NCI-H1694 (cell line): Measurements from ENCODE around the gene MYO3B.
"Not testable (repeated sequence)": the region's sequence is repeated elsewhere in the genome, so short reads cannot be mapped to it uniquely, and the experiment has no call there.

Experiments
- DNase-seq: peaks from one replicate; lab custom pipeline; 2025; lab: John Stamatoyannopoulos, UW

MYO3B gene

DNA sequence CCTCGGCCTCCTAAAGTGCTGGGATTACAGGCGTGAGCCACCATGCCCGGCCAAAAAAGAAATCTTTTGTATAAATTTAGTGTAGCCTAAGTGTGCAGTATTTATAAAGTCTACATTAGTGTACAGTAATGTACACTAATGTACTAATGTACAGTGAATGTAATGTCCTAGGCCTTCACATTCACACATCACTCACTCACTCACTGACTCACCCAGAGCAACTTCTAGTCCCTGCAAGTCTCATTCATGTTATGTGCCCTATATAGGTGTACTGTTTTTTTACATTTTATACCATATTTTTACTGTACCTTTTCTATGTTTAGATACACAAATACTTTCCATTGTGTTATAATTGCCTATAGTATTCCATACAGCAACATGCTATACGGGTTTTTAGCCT is 254.9 kb downstream of the MYO3B start:
- DNase-seq = no peak

DNA sequence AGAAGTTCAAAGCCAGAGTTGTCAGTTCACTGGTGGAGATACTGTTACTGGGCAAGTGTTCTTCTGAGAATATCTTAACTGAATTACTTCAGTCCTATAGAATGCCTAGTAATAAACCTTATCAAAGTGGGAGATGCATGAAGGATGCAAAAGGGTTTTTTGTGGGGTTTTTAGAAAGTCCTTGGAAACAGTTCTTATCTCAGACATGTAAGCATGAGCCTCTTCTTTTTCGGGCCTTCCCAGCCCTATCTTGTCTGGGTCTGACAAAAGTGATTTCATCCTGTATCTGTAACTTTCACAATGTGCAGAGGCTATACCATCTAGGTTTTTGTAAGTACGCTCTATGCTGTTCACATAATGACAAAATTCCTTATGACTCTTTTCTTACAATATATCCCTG is 255.5 kb downstream of the MYO3B start:
- no peak for DNase-seq

DNA sequence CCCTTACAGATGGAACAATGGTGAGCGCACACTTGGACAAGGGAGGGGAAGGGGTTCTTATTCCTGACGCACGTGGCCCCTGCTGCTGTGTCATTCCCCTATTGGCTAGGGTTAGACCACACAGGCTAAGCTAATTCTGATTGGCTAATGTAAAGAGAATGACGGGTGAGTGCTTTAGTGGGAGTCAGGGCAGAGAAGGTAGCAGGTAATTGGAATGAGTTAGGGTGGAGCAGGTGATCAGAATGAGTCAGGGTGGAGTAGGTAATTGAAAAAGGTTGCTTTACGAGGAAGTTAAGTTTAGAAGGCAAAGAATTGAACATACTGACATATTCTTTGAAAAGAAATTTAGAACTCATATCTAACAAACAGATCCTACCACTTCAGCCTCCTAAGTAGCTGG is 256.4 kb downstream of the MYO3B start:
- not testable (repeated sequence) for DNase-seq

DNA sequence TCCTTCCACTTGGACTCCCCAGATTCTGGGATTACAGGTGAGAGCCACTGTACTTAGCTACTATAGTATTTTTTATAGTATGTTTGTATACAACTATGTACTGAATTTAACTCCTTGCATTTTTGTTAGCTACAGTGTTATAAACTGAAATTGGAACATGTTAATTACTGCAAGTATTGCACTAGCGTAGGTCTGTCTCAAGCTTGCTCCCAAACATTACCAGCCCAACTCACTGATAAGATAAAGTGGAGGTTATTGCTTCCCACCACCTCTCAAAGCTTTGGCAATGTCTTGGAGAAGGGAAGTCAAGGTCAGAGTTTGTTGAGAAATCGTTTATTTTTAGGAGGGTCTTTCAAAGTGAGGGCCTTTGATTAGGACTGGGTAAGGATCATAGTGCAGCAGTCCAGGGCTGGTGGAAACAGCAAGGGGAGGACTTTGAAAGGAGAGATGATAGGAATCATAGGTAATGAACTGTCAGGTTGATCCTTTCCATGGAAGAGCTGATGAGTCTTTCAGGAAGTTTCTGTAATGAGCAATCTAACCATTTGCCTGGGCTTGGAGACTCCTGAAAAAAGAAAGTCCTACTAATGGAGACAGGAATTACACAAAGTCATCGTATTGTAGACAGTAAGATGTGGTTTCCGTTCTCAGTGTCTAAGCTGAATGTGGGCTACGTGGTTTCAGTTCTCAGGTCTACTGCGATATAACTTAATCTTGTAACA is 257.1 kb downstream of the MYO3B start:
- no peak for DNase-seq

DNA sequence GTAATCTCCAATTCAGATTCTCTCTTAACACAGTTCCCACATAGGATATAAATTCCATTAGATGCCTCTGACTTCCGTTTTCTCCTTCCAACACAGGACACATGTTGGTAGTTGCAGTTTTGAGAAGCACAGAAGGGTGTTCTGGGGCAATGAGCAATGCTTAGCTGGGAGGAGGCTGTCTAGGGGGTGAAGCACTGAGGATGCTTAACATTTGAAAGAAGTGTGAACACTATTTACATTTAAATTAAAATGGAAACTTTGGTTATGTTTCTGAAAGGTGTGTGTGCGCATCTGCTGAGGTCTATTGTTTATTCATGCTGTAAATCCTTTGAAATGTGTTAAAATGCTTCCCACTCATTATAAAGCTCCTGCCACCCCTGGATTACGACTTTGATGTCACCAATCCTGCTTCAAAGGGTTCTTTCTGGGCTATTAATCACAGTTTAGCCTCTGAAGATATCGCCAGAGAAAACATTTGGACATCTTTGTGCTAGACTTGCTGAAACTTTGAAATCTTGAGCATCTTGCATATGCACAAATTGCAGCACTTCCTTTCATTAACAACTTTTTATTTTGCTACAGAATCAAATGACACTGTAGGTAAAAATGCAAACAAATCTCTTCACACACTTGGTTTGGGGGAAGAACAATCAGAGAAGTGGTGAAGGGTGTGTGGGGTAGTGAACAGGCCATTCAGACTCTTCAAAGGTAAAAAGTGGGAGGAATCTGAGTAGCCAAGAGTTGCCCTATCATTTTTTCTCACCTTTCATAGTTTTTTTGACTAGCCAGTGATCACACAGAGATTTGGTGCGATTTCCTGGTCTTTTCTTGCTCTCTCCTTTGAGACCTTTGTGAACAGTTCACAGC is 258.4 kb downstream of the MYO3B start:
- no peak for DNase-seq

DNA sequence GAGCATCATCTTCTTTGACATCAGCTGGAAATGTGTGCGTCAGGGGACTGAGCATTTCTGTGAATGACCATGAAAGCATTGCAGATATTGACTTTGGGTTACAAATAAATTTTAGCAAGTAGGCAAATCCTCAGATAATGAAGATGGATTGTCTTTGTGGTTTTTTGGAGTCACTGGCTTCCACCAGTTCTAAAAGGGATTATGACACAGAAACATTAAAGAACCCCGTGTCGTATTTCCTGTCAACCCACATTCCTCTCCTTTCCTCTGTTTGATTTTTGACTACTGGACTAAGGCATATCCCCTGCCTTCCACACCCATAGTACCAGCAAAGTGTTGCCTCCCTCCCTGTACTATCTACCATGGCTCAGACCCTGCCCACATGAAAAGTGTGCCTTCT is 268.1 kb downstream of the MYO3B start:
- no peak for DNase-seq

DNA sequence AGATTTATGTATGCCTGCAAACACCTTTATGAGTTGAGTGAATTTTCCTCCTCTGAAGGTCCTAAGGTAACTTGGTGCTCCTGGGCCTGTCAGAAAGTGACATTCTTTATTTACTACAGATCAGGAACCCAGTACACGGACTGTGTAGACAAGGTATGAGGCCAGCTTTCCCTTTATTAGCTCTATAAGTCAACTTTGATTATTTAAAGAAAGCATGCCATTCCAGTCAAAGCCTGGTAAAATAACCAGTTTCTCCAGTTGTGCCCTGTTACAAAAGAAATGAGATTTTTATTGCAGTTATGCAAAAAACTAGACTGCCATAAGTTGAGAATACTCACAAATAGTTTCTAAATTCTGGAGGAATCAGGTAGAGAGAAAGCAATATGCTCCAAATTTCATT is 271.1 kb downstream of the MYO3B start:
- no peak for DNase-seq

DNA sequence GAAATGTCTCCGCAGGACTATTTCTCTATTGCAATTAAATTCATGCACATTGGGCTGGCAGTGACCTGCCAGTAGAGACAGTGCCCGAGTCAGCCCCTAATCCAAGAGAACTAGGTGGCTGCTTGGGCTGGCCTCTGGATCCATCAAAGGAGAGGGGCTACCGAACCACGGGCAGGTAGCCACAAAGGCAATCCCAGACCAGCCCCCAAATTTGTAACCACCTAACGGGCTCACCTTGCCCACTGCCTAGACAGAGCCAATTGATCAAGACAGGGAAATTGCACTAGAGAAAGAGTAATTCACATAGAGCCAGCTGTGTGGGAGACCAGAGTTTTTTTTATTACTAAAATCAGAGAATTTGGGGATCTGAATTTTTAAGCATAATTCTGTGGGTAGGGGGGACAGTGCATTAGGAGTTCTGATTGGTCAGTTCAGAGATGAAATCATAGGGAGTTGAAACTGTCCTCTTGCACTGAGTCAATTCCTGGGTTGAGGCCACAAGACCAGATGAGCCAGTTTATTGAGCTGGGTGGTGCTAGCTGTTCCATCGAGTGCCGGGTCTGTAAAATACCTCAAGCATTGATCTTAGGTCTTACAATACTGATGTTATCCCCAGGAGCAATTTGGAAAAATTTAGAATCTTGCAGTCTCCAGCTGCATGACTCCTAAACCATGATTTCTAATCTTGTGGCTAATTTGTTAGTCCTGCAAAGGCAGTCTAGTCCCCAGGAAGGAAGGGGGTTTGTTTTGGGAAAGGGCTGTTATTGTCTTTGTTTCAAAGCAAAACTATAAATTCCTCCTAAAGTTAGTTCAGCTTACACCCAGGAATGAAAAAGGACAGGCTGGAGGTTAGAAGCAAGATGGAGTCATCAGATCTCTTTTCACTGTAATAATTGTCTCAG is 276.8 kb downstream of the MYO3B start:
- DNase-seq = no peak

DNA sequence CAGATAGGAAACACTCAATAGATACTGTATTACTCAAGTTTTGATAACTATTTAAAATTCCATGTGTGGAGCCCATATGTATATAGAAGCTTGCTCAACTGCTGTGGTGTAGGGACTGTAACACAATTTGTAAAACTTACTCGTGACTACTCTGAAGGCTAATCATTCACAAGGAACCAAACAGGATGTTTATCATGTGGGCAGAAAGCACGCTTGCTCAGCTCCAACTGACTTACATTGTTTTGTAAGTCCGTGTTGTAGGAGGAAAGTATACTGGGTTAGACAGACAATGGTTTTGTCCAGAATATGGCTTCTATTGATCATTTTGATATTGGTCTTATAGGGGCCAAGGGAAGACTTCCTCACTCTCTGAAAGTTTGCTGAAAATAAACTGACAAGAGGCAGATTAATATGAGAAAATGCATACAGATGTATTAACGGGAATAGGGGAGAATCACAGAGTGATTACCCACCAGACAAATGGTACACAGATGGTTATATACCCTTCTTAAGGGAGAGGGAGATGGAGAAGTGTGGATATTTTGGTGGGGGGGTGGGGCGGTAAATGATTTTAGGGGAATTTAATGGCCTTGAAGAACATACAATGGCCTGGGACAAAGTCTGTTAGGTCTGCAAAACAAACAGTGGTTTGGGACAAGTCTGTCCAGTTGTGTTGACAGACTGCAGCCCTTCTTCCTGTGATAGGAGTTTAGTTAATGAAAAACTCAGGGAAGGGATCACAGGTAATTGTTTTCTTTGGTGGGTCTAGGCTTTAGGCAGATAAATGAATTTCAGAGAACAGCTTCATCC is 277.9 kb downstream of the MYO3B start:
- DNase-seq = no peak

DNA sequence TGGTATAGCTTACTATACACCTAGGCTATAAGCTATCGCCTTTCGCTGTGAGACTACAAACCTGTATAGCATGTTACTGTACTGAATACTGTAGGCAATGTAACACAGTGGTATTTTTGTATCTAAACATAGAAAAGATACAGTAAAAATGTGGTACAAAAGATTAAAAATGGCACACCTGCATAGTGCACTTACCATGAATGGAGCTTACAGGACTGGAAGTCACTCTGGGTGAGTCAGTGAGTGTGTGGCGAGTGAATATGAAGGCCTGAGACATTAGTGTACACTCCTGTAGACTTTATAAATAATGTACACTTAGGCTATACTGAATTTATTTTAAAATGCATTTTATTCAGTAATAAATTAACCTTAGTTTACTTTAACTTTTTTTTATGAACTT is 279.0 kb downstream of the MYO3B start:
- no peak for DNase-seq

DNA sequence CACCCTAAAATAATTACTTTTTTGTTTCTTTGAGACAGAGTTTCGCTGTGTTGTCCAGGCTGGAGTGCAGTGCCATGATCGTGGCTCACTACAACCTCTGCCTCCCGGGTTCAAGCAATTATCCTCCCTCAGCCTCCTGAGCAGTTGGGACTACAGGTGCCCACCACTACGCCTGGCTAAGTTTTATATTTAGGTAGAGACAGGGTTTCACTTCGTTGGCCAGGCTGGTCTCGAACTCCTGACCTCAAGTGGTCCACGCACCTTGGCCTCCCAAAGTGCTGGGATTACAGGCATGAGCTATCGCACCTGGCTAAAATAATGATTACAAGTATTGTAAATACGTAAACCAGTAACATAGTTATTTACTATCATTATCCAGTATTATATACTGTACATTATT is 279.8 kb downstream of the MYO3B start:
- DNase-seq = no peak

DNA sequence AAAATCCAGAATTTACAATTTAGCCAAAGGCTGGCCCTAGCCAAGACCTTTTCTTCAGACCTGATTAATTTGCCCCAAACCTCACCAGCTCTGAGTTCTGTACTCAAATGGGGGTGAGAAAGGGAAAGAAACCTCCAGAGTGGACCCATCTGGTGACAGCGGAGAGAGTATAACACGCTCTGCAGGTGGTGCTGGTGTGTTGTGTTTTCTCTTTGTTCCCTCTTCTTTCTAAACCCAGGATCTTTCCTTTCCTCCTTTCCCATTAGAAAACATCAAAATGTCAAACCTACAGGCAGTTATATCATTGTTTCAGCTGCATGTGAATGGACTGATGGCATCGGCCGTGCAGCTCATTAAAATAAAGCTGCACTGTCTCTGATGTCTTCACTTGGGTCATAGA is 283.9 kb downstream of the MYO3B start:
- peak; percentile 55 for DNase-seq

DNA sequence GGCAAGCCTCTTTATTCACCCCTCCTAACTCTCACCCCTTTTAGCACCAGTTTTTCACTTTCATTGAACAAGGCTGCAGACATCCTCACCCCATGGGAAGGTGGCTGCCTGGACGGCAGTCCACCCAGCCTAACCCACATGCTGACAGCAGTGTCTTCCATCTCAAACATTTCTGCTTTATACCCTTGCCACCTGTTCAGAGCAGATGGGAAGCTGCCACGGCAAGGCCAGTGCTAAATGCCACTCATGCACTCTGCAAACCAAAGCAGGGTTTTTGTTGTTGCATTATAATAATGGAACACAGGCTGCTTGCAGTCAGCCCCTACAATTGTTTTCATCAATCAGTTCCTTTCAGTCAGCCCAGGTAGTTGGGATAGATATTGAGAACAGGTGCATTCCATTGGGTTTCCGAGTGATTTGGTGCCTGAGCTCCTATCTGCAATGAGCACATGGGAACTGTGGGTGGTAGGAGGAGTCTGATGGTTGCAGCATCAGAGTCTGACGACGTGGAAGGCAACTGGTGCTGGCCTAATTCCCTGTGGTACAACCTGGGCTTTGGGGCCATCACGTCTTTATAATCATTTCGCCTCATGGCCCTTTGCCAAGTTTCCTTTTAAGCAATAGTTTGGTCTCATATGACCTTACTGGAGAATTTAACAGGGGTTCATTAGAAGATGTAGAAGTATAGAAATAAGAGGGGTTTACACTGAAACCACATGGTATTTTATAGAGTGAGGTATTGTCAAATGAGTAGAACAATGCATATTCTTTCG is 284.7 kb downstream of the MYO3B start:
- DNase-seq = peak; percentile 56

DNA sequence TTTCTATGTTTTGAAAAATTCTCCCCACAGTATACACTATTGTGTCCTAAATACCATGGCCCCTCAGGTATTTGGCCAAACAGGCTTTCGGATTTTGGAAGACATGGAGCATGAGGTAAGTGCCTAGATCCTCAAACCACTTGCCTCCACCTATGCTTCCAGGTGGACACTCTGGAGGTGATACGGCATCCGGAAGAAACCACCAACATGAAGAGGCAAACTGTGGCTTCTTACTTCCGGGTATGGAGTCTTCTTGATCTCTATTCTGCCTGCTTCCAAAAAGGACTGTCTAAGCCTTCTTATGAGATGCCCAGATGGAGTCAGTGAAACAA is 285.2 kb downstream of the MYO3B start:
- DNase-seq = no peak

DNA sequence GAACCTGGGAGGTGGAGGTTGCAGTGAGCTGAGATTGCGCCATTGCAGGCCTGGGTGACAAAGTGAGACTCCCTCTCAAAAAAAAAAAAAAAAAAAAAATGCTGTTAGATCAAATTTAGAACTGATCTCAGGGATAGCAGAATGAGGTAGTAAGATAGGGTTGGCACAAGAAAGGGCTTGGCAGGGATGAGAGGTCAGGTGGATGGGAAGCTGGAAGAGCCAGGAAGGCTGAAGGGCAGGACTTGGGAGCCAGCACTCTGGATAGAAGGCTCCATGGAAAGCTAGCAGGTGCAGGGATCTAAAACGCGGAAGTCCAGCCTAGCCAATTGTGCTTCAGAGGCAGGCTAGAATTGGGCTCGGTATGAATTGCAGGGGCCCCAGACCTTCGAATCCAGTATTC is 286.3 kb downstream of the MYO3B start:
- DNase-seq = no peak

DNA sequence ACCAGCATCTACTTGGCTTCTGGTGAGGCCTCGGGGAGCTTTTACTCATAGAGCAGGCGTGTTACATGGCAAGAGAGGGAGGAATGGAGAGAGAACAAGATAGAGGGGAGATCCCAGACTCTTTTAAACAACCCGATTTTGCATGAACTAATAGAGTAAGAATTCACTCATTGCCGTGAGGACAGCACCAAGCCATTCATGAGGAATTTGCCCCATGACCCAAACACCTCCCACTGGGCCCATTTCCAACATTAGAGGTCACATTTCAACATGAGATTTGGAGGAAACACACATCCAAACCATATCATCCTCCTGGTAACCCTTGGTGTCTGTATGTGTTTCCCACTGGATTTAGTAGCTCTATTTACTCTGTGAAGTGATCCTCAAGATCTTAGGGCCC is 287.3 kb downstream of the MYO3B start:
- DNase-seq = no peak

DNA sequence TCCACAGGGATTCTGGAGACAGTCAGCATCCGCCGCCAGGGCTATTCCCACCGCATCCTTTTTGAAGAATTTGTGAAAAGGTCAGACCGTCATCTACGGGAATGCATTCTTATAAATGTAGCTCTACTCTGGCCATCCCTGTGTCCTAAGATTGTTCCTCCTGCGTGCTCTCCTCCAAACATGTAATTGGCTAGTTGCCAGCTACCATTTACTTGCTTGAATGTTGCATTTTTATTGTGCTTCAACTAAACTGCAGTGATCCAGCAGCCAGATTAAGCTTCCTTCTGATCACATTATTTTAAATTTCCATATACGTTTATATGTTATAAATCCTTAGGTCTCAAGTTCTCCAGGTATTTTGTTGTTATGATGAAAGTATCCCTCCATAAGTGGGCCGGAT is 288.7 kb downstream of the MYO3B start:
- no peak for DNase-seq

DNA sequence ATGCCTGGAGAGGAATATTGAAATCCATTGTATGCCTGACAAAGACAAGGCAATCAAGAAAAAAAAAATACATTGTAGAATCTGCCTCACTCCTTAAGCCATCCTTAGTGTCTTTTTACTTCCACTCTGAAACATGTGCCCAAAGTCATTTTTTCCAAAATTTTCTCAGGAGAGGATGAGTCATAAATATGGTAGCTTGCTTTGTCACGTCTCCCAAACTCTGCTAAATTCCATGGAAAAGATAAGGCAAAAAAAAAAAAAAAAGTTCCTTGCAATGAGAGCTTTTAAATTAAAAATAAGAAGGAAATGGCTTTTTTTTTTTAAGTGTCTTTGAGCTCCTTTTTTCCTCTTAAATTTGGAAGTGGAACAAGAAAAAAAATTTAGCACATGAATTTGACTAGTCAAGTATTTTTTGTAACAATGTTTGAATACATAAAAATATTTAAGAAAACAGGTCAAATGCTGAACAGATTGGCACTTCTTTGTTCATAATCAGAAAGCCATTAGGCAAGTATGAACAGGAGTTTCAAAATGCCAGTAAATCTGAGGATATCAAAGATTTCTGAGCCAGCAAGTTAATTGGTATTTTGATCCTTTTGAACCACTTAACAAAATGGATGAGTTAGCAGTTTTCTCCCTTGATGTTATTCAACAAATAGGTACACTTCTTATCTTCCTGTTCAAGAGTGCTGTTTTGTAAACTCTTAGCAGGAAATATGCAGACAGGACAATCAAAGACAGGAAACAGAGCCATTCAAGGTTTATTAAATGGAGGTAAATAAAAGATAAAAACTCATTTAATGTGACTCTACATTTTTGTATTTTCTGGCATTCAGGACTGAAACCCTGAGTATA is 289.8 kb downstream of the MYO3B start:
- DNase-seq = peak; percentile 12

DNA sequence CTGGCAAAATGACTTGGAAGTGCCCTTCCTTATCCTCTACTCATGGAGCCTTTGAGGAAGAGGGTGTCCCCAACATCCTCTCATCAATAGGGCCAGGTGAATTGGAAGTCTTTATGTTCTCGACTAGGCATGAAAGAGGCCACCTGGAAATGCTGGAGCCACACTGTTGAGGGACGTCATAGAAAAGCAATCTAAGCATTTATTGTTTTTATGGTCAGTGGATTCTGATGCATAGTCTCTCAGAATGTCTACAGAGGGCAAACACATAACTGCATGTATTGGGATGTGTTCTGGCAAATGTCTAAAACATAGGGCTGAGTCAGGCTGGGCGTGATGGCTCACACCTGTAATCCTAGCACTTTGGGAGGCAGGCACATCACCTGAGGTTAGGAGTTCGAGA is 290.6 kb downstream of the MYO3B start:
- DNase-seq = no peak

DNA sequence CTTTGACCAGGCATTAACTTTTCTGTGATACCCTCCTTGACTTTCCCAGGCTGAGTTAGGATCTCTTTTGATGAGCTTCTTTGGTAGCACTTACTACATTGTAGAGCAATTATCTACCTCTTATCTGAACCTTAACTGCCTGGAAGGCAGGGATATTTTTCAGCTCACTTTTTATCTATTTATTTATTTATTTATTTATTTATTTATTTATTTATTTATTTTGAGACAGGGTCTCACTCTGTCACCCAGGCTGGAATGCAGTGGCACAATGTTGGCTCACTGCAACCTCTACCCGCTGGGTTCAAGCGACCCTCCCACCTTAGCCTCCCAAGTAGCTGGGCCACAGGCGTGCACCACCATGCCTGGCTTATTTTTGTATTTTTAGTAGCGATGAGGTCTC is 294.6 kb downstream of the MYO3B start:
- DNase-seq = not testable (repeated sequence)
